ENCODE data around the gene HMGB1.
"Not testable (repeated sequence)": the region's sequence is repeated elsewhere in the genome, so short reads cannot be mapped to it uniquely, and the experiment has no call there.

The HMGB1 gene

GRCh38 chr13:30481241-30481760 lies 15.6 kb upstream of the HMGB1 start:
- no peaks in the 10 kb centered on the region for H3K9me3 ChIP-seq (ENCODE audit: low read length)
- no peaks in the 10 kb centered on the region for H3K27me3 ChIP-seq (ENCODE audit: insufficient read depth, low read length)
- H3K4me1 ChIP-seq (ENCODE audit: insufficient read depth, low read length): peaks cover 6% of the 10 kb centered on the region
- H2AFZ ChIP-seq (ENCODE audit: low read depth, low read length): no peak overlapping the region
- no peak overlapping the region for H3K4me3 ChIP-seq (ENCODE audit: low read length)
- H3K36me3 ChIP-seq (ENCODE audit: insufficient read depth, low read length): no peaks in the 10 kb centered on the region

GRCh38 chr13:30480292-30480950 lies 14.7 kb upstream of the HMGB1 start:
- Histone ChIP-seq H3K9me3 (ENCODE audit: low read length) (no peaks in the 10 kb centered on the region), H3K4me3 (ENCODE audit: low read length) (no peak overlapping the region), H3K4me1 (ENCODE audit: insufficient read depth, low read length) (peaks cover 6% of the 10 kb centered on the region), H2AFZ (ENCODE audit: low read depth, low read length) (no peak overlapping the region), H3K36me3 (ENCODE audit: insufficient read depth, low read length) (no peaks in the 10 kb centered on the region), H3K27me3 (ENCODE audit: insufficient read depth, low read length) (no peaks in the 10 kb centered on the region)

- Histone ChIP-seq H3K36me3 (ENCODE audit: insufficient read depth, low read length) (no peaks in the 10 kb centered on the region), H3K27me3 (ENCODE audit: insufficient read depth, low read length) (no peaks in the 10 kb centered on the region), H3K4me1 (ENCODE audit: insufficient read depth, low read length) (peaks cover 6% of the 10 kb centered on the region), H3K9me3 (ENCODE audit: low read length) (no peaks in the 10 kb centered on the region), H3K4me3 (ENCODE audit: low read length) (no peak overlapping the region), H2AFZ (ENCODE audit: low read depth, low read length) (no peak overlapping the region)
Measured at GRCh38 chr13:30479883-30480219, 14.1 kb upstream of the HMGB1 start.

- H3K4me1 ChIP-seq (ENCODE audit: insufficient read depth, low read length): peaks cover 6% of the 10 kb centered on the region
- H3K4me3 ChIP-seq (ENCODE audit: low read length): no peak overlapping the region
- no peaks in the 10 kb centered on the region for H3K27me3 ChIP-seq (ENCODE audit: insufficient read depth, low read length)
- H2AFZ ChIP-seq (ENCODE audit: low read depth, low read length): no peak overlapping the region
- no peaks in the 10 kb centered on the region for H3K9me3 ChIP-seq (ENCODE audit: low read length)
- no peaks in the 10 kb centered on the region for H3K36me3 ChIP-seq (ENCODE audit: insufficient read depth, low read length)
Measured at GRCh38 chr13:30479154-30479882, 13.6 kb upstream of the HMGB1 start.

- no peaks in the 10 kb centered on the region for H3K36me3 ChIP-seq (ENCODE audit: insufficient read depth, low read length)
- H3K4me1 ChIP-seq (ENCODE audit: insufficient read depth, low read length): peaks cover 6% of the 10 kb centered on the region
- H2AFZ ChIP-seq (ENCODE audit: low read depth, low read length): peak overlapping the region; percentile 10
- no peaks in the 10 kb centered on the region for H3K27me3 ChIP-seq (ENCODE audit: insufficient read depth, low read length)
- no peaks in the 10 kb centered on the region for H3K9me3 ChIP-seq (ENCODE audit: low read length)
- no peak overlapping the region for H3K4me3 ChIP-seq (ENCODE audit: low read length)
Measured at GRCh38 chr13:30477346-30478195, 11.8 kb upstream of the HMGB1 start.

GRCh38 chr13:30473675-30474074 lies 7.9 kb upstream of the HMGB1 start:
- no peaks in the 10 kb centered on the region for H3K9me3 ChIP-seq (ENCODE audit: low read length)
- peaks cover 6% of the 10 kb centered on the region for H3K4me1 ChIP-seq (ENCODE audit: insufficient read depth, low read length)
- H3K36me3 ChIP-seq (ENCODE audit: insufficient read depth, low read length): no peaks in the 10 kb centered on the region
- no peak overlapping the region for H2AFZ ChIP-seq (ENCODE audit: low read depth, low read length)
- H3K4me3 ChIP-seq (ENCODE audit: low read length): no peak overlapping the region
- H3K27me3 ChIP-seq (ENCODE audit: insufficient read depth, low read length): no peaks in the 10 kb centered on the region

- H3K4me1 ChIP-seq (ENCODE audit: insufficient read depth, low read length): peaks cover 22% of the 10 kb centered on the region
- H3K36me3 ChIP-seq (ENCODE audit: insufficient read depth, low read length): peaks cover 16% of the 10 kb centered on the region
- H3K4me3 ChIP-seq (ENCODE audit: low read length): peak overlapping the region; percentile 64
- no peaks in the 10 kb centered on the region for H3K9me3 ChIP-seq (ENCODE audit: low read length)
- no peaks in the 10 kb centered on the region for H3K27me3 ChIP-seq (ENCODE audit: insufficient read depth, low read length)
- H2AFZ ChIP-seq (ENCODE audit: low read depth, low read length): no peak overlapping the region
Measured at GRCh38 chr13:30466841-30467252, 1.1 kb upstream of the HMGB1 start.

- peaks cover 21% of the 10 kb centered on the region for H3K36me3 ChIP-seq (ENCODE audit: insufficient read depth, low read length)
- H3K9me3 ChIP-seq (ENCODE audit: low read length): no peaks in the 10 kb centered on the region
- H3K27me3 ChIP-seq (ENCODE audit: insufficient read depth, low read length): no peaks in the 10 kb centered on the region
- H2AFZ ChIP-seq (ENCODE audit: low read depth, low read length): no peak overlapping the region
- peaks cover 26% of the 10 kb centered on the region for H3K4me1 ChIP-seq (ENCODE audit: insufficient read depth, low read length)
- peak overlapping the region; percentile 64 for H3K4me3 ChIP-seq (ENCODE audit: low read length)
Measured at GRCh38 chr13:30466358-30466714, 600 bp upstream of the HMGB1 start.

- Histone ChIP-seq H2AFZ (ENCODE audit: low read depth, low read length) (no peak overlapping the region), H3K36me3 (ENCODE audit: insufficient read depth, low read length) (peaks cover 24% of the 10 kb centered on the region), H3K4me1 (ENCODE audit: insufficient read depth, low read length) (peaks cover 27% of the 10 kb centered on the region), H3K4me3 (ENCODE audit: low read length) (peak overlapping the region; percentile 64), H3K27me3 (ENCODE audit: insufficient read depth, low read length) (no peaks in the 10 kb centered on the region), H3K9me3 (ENCODE audit: low read length) (no peaks in the 10 kb centered on the region)
Measured at GRCh38 chr13:30465343-30465592, 468 bp downstream of the HMGB1 start.

- no peaks in the 10 kb centered on the region for H3K27me3 ChIP-seq (ENCODE audit: insufficient read depth, low read length)
- no peak overlapping the region for H2AFZ ChIP-seq (ENCODE audit: low read depth, low read length)
- no peaks in the 10 kb centered on the region for H3K9me3 ChIP-seq (ENCODE audit: low read length)
- H3K4me3 ChIP-seq (ENCODE audit: low read length): peak overlapping the region; percentile 64
- peaks cover 27% of the 10 kb centered on the region for H3K36me3 ChIP-seq (ENCODE audit: insufficient read depth, low read length)
- peaks cover 27% of the 10 kb centered on the region for H3K4me1 ChIP-seq (ENCODE audit: insufficient read depth, low read length)
Measured at GRCh38 chr13:30464496-30465342, 1.0 kb downstream of the HMGB1 start.

GRCh38 chr13:30463787-30464495 lies 1.8 kb downstream of the HMGB1 start:
- H3K4me3 ChIP-seq (ENCODE audit: low read length): peak overlapping the region; percentile 60
- peaks cover 34% of the 10 kb centered on the region for H3K36me3 ChIP-seq (ENCODE audit: insufficient read depth, low read length)
- H3K4me1 ChIP-seq (ENCODE audit: insufficient read depth, low read length): peaks cover 27% of the 10 kb centered on the region
- no peak overlapping the region for H2AFZ ChIP-seq (ENCODE audit: low read depth, low read length)
- no peaks in the 10 kb centered on the region for H3K9me3 ChIP-seq (ENCODE audit: low read length)
- H3K27me3 ChIP-seq (ENCODE audit: insufficient read depth, low read length): no peaks in the 10 kb centered on the region

GRCh38 chr13:30461279-30462066 lies 4.3 kb downstream of the HMGB1 start:
- not testable (repeated sequence) for H2AFZ ChIP-seq (ENCODE audit: low read depth, low read length); H3K4me3 ChIP-seq (ENCODE audit: low read length); H3K9me3 ChIP-seq (ENCODE audit: low read length); H3K27me3 ChIP-seq (ENCODE audit: insufficient read depth, low read length)
- peaks cover 34% of the 10 kb centered on the region for H3K36me3 ChIP-seq (ENCODE audit: insufficient read depth, low read length)
- peaks cover 21% of the 10 kb centered on the region for H3K4me1 ChIP-seq (ENCODE audit: insufficient read depth, low read length)

All from neuron (in vitro differentiated cells).